ENCODE results near the gene DSCAML1.

DNA sequence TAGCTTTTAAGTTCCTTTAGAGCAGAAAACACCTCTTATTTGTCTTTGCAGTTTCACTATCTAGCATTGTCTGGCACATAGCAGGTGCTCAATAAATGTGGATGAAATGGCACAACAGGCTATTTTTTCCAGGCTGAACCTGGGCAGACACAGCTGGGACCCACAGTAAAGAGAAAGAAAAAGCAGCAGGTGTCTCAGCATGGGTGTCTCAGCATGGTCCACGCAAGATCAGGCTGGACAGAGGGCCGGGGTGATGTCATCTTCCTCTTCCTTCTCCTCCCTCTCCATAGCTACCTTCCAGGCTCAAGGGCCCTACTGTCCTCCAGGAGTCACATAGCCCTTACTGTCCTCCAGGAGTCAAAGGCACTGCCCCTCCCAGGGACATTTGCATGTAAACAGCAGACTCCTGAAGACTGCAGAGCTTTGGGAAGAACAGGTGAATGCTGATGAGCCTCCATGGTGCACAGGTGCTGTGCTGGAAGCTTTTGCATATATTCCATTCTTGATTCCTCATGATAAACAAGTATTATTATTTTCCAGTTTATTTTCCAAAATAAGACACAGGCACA lies 65.2 kb downstream of the DSCAML1 start:
- TF ChIP-seq, protein P1, sequence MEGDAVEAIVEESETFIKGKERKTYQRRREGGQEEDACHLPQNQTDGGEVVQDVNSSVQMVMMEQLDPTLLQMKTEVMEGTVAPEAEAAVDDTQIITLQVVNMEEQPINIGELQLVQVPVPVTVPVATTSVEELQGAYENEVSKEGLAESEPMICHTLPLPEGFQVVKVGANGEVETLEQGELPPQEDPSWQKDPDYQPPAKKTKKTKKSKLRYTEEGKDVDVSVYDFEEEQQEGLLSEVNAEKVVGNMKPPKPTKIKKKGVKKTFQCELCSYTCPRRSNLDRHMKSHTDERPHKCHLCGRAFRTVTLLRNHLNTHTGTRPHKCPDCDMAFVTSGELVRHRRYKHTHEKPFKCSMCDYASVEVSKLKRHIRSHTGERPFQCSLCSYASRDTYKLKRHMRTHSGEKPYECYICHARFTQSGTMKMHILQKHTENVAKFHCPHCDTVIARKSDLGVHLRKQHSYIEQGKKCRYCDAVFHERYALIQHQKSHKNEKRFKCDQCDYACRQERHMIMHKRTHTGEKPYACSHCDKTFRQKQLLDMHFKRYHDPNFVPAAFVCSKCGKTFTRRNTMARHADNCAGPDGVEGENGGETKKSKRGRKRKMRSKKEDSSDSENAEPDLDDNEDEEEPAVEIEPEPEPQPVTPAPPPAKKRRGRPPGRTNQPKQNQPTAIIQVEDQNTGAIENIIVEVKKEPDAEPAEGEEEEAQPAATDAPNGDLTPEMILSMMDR (IDR thresholded peaks at IDR 0.05) = no peak
- TF ChIP-seq POLR2A (IDR thresholded peaks at IDR 0.05) = no peak
